GM21786 (cell line): Measurements from ENCODE around the gene TRAPPC12.
A peak's percentile ranks its signal among the peaks of the same experiment; 100 is the strongest.

Experiments
- ATAC-seq: cut with Tn5 transposase; IDR thresholded peaks from one replicate; pipeline ENCODE4 v1.9.1; 2021; ENCODE audit not compliant: unreplicated experiment

The TRAPPC12 gene

GRCh38 chr2:3405876-3406275 lies 26.4 kb downstream of the TRAPPC12 start:
- no peak for ATAC-seq

GRCh38 chr2:3406501-3406900 lies 27.0 kb downstream of the TRAPPC12 start:
- no peak for ATAC-seq

DNA sequence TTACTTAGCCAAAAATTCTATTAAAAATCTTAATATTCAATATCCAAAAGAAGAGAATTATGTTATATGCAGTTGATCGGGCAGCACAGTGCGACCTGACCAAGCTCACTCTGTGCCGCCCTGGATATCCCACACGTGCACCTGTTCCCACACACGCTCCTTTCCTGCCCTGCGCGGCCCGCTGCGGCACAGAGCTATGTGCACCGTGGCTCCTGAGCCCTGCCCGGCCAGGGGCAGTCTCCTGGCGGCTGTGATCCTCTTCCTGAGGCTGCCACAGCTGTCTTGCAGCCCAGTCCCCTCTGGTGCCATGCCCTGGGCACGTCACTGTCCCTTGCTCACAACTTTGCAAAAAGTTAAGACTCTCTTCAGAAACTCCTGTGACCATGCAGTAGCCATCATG lies 29.3 kb downstream of the TRAPPC12 start:
- ATAC-seq: no peak

GRCh38 chr2:3409627-3410170 lies 30.2 kb downstream of the TRAPPC12 start:
- no peak for ATAC-seq

DNA sequence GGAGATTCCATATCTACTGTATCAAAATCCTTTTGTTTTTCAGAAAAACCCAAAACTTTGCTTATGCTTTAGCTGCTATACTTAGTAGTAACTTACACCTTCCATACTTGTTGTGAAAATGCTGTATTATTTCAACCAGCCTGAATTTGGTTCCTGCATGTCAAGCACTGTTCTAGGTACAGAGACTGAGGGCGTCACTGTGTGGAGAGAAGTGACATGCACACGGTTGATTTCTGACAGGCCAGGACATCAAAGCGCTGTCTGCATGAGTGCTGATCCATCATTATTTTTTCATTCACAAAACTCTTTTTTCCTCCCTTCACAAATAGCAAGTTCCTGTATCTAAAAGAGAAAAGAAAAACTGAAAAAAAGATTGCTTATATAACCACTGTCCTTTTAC lies 31.6 kb downstream of the TRAPPC12 start:
- ATAC-seq: no peak

GRCh38 chr2:3413697-3414096 lies 34.2 kb downstream of the TRAPPC12 start:
- no peak for ATAC-seq

DNA sequence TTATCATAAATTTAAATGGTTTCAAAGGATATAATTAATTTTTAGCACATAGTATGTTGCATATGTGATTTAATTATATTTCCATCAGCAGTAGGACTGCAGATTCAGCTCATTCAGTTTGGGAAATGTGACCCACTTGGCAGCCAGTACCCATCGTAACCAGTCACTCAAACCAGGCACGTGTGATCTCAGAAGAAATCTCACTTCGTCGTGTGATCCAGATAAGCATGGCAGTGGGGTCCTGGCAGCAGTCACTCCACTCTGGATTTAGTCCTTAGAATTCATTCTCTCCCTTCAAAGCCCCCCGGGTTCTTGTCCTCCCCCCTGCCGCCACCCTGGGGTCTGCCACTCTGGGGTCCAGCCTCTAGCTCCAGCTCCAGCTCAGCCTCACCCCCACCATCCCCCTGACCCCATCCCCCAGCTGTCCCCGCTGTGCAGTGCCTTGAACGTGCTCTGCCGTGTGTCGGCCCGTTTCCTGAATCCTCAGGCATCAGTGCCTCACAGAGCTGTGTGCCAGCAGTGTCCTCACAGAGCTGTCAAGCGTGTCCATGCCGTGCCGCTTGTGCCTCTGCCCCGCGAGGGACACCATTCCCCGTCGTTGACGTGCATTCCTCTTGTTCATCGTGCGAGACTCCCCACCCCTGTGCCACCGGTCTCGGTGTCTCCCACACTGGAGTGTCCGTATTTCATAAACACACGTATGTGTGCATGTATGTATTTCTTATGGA lies 34.8 kb downstream of the TRAPPC12 start:
- no peak for ATAC-seq

DNA sequence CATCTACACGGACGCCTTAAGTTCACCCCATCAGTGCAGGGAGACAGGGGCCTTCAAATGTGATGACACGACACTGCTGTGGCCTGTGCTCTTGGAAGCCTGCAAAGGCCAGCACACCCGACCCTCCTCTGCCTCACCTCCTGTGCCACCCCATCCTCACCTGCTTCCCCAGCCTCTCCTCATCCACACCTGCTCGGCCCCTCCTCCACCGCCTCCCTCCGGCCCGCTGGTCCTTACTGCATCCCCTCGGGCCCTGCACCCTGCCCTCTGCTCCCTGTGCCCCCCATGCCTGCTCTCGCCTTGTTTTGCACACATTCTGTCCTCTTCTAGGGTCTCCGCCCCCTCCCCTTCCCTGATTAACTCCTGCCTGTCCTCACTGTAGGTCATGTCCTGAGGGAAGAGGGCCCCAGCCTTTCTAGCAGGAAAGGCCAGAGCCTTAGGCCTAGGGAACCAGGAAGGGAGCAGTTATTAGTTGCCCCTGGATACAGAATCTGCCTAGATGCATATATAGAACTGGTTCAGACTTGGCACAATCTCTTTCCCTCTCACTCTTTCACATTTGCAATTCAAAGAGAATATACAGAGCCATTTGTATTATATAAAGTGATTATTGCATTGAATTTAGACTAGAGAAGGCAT lies 39.4 kb downstream of the TRAPPC12 start:
- ATAC-seq: no peak

GRCh38 chr2:3420076-3420768 lies 40.7 kb downstream of the TRAPPC12 start:
- ATAC-seq: no peak

- no peak for ATAC-seq
These were observed 41.4 kb downstream of the TRAPPC12 start for GRCh38 chr2:3420769-3421397.

GRCh38 chr2:3421580-3421979 lies 42.1 kb downstream of the TRAPPC12 start:
- ATAC-seq: no peak

DNA sequence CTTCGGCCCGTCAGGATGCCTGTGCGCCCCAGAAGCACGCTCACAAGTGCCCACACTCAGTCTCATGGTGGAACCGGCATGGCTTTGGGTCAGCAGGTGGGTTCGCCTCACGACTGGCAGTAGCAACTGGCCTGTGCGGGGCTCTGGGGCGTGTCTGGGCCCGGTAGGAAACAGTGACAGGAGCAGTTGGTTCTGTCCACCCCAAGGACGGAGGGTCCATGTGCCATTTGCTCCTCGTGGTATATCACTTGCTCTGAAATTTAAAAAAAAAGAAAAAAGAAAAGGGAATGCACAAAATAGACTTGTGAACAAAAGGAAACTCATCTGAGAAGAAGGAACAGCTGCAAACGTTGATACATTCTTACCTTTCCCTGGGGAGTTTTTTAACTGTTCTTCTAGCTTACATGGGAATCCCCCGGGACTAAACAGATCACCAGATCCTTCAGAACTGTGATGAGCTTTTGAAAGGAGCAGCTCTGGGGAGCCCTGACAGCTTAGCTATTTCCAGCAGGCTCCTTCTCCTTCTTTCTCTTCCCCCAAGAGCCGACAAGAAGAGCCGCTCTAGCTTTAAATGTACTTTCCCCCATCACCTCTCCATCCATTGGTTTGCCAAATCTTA lies 42.8 kb downstream of the TRAPPC12 start:
- ATAC-seq: peak; percentile 54

DNA sequence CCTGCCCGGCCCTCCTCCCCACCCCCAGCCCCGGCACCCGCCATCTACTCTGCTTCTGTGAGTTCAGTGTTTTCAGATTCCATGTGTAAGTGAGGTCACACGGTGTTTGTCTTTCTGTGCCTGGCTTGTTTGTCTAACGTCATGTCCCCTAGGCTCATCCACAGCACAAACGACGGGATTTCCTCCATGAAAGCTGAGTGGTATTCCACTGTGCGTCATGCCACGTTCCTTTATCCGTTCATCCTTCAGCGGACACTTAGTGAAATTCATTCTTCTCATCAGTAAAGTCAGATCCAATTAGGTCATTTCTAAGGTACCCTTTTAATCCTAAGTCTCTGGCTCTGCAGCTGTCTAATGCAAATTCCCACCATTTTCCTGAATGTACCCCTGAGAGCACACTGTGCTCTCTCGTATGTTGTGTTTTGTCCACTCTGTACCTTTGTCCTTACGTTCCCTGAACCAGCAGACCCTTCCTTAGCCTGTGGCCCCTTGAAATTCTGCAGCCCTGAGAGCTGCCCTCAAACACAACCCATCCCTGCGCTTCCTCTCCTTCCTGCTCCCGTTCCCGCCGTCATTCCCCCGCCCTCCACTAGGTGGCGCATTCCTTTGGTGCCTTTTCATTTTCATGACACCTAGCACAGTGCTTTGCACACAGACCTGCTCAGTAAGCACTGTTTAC lies 44.1 kb downstream of the TRAPPC12 start:
- ATAC-seq: no peak

DNA sequence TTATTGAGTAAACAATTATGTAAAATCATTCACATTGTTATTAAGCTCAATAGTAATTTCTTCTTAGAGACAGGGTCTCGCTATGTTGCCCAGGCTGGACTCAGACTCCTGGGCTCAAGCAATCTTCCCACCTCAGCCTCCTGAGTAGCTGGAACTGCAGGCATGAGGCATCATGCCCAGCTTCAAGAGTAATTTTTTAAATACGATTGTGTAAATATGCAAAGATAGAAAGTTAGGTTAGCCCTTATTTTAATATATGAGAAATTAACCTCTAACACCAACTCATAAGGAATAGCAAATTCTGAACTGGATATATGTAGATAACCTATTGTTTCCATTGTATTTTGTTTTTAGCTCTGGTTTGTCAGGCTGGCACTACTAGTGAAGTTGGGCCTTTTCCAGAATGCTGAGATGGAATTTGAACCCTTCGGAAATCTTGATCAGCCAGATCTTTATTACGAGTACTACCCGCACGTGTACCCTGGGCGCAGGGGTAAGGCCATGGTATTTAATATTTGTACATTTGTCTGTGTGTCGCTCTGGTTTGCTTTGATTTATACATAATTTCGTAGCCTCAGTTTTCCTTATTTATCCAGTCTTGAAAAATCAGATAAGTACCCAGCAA lies 44.8 kb downstream of the TRAPPC12 start:
- no peak for ATAC-seq

- ATAC-seq: no peak
These were observed 47.1 kb downstream of the TRAPPC12 start for GRCh38 chr2:3426615-3427014.

DNA sequence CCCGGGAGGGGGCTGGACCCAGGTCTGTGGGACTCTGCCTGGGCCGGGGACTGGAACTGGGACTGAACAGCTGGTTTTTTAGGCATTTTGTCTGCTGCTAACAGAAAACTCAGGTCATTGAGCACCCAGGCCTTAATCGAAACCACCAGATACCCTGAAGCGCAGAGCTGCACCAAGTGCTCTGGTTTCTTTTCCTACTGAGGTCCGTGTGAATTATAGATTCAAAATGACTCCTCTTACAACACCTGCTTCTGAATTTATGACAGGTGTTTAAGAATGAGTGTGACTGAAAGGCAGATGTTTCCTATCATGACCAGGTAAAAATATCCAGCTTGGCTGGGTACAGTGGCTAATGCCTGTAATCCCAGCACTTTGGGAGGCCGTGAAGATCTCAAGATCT lies 47.8 kb downstream of the TRAPPC12 start:
- peak; percentile 81 for ATAC-seq

DNA sequence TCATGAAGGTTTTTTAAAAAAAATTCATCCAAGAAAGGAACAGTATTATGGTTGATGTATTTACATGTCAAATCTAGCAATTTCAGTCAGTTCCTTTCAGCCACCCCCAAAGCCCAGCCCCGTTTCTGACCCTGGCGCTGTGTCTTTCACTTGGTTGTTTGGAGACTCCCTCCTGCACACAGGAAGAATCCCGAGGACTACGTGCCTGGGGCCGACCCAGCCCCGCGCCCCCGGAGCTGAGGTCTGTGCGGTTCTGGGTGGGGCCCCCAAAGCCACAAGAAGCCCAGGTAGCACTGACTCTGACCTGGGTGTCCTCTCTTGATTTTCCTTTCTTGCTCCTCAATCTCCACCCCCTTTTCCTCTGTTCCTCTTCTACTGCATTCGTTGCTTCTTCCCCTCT lies 49.1 kb downstream of the TRAPPC12 start:
- ATAC-seq: no peak

- ATAC-seq: no peak
These were observed 49.6 kb downstream of the TRAPPC12 start for GRCh38 chr2:3429066-3429610.

- ATAC-seq: no peak
These were observed 50.7 kb downstream of the TRAPPC12 start for GRCh38 chr2:3430172-3430571.
